ENCODE results near the gene KRTAP4-6.
"Not testable (repeated sequence)": the region's sequence is repeated elsewhere in the genome, so short reads cannot be mapped to it uniquely, and the experiment has no call there.

KRTAP4-6 gene

GRCh38 chr17:41145261-41145660, 4.9 kb upstream of the KRTAP4-6 start:
- no peak for DNase-seq

- DNase-seq, result no peak
Observed at GRCh38 chr17:41144846-41145245, 4.5 kb upstream of the KRTAP4-6 start.

- DNase-seq, result no peak
Observed at GRCh38 chr17:41141361-41141760, 1.0 kb upstream of the KRTAP4-6 start.

GRCh38 chr17:41139865-41140264, 479 bp downstream of the KRTAP4-6 start:
- DNase-seq, result not testable (repeated sequence)

- no peak for DNase-seq
Observed at GRCh38 chr17:41133880-41134735, 6.2 kb downstream of the KRTAP4-6 start.

- no peak for DNase-seq
Observed at GRCh38 chr17:41131979-41132378, 8.4 kb downstream of the KRTAP4-6 start.

GRCh38 chr17:41127371-41127770, 13.0 kb downstream of the KRTAP4-6 start:
- DNase-seq, result no peak

- no peak for DNase-seq
Observed at GRCh38 chr17:41126412-41126811, 13.9 kb downstream of the KRTAP4-6 start.

- DNase-seq, result no peak
Observed at GRCh38 chr17:41125064-41125463, 15.3 kb downstream of the KRTAP4-6 start.

GRCh38 chr17:41123991-41124371, 16.4 kb downstream of the KRTAP4-6 start, which contains the start of gene KRTAP4-12:
Gene KRTAP4-12, minus strand, starts transcription at chr17:41124182. Its CDS starts 60 bp downstream, at chr17:41124122.
- not testable (repeated sequence) for DNase-seq

GRCh38 chr17:41123292-41123990, 16.9 kb downstream of the KRTAP4-6 start:
- not testable (repeated sequence) for DNase-seq

GRCh38 chr17:41121742-41122141, 18.6 kb downstream of the KRTAP4-6 start:
- no peak for DNase-seq

GRCh38 chr17:41119696-41120690, 20.4 kb downstream of the KRTAP4-6 start:
- DNase-seq, result not testable (repeated sequence)

GRCh38 chr17:41118721-41119120, 21.6 kb downstream of the KRTAP4-6 start:
- no peak for DNase-seq

- DNase-seq, result not testable (repeated sequence)
Observed at GRCh38 chr17:41117846-41118386, 22.4 kb downstream of the KRTAP4-6 start, which contains the start of gene KRTAP4-11. Gene KRTAP4-11, minus strand, starts transcription at chr17:41118373. Its CDS starts 58 bp downstream, at chr17:41118315.

- DNase-seq, result no peak
Observed at GRCh38 chr17:41116297-41116696, 24.0 kb downstream of the KRTAP4-6 start.

GRCh38 chr17:41111151-41111885, 29.0 kb downstream of the KRTAP4-6 start:
- DNase-seq, result no peak

GRCh38 chr17:41108728-41109386, 31.5 kb downstream of the KRTAP4-6 start:
- DNase-seq, result not testable (repeated sequence)

- no peak for DNase-seq
Observed at GRCh38 chr17:41107941-41108450, 32.3 kb downstream of the KRTAP4-6 start.

GRCh38 chr17:41105347-41105746, 35.0 kb downstream of the KRTAP4-6 start, which contains the start of gene KRTAP4-9:
Gene KRTAP4-9, plus strand, starts transcription at chr17:41105389. Its CDS starts 0 bp downstream, at chr17:41105389.
- not testable (repeated sequence) for DNase-seq

Measured in activated CD4-positive, CD25-positive, alpha-beta regulatory T cell (primary cell).